HepG2 (cell line): ENCODE results near the gene TBC1D1. TPM values are rescaled to one million over a fixed set of nuclear protein-coding genes. Genes with fewer than 3 reads are reported as not detected.

Experiments
- CHD4 ChIP-seq: fragments of 200-600 bp; sonication (generic); IDR thresholded peaks from 2 replicates; pipeline ENCODE4 v1.7.0; 2017; ENCODE audit warnings: mild to moderate bottlenecking, low read length, borderline replicate concordance
- FIP1L1 ChIP-seq: fragments of 200-400 bp; formaldehyde crosslinking; IDR thresholded peaks from 2 replicates; pipeline ENCODE4 v1.6.1; 2018; ENCODE audit warnings: low read depth, mild to moderate bottlenecking, low read length, moderate library complexity, borderline replicate concordance; ENCODE audit not compliant: insufficient read depth
- GZF1 ChIP-seq: sonication (generic); formaldehyde crosslinking; IDR thresholded peaks from 2 replicates; pipeline ENCODE4 v1.5.1; 2020; ENCODE audit warnings: mild to moderate bottlenecking, missing genetic modification reagents
- U2AF2 ChIP-seq: fragments of 200-400 bp; formaldehyde crosslinking; IDR thresholded peaks from 2 replicates; pipeline ENCODE4 v1.6.1; 2017; ENCODE audit warnings: low read depth, mild to moderate bottlenecking, low read length
- ZBTB4 ChIP-seq: sonication (generic); formaldehyde crosslinking; IDR thresholded peaks from 2 replicates; pipeline ENCODE4 v1.4.0; 2020; ENCODE audit warnings: missing genetic modification reagents, mild to moderate bottlenecking, borderline replicate concordance
- ZNF101 ChIP-seq: sonication (generic); formaldehyde crosslinking; IDR thresholded peaks from 2 replicates; pipeline ENCODE4 v1.4.0; 2020; ENCODE audit warnings: mild to moderate bottlenecking, low read depth, missing genetic modification reagents, borderline replicate concordance
- ZNF354B ChIP-seq: sonication (generic); formaldehyde crosslinking; IDR thresholded peaks from 2 replicates; pipeline ENCODE4 v1.8.0; 2022; ENCODE audit warnings: mild to moderate bottlenecking, missing genetic modification reagents
- polyA plus RNA-seq, 8 experiments: library from polyadenylated mRNA; depleted of rRNA in 3 of 8; stranded (reverse) in 7 of 8; unstranded in 1 of 8; fragments of >200 nt; fragmentation: Illumina TruSeq in 4 of 8; extraction: Trizol in 4 of 8; gene quantifications; 2 replicates each; pipeline versions ENCODE4 v1.2.1 to v1.2.3, GENCODE V29; 2011 to 2016; ENCODE audit warnings: low read depth in 4 of 8, missing spikeins in 1 of 8, mixed read lengths in 1 of 8; ENCODE audit not compliant: insufficient read depth in 1 of 8
- total RNA-seq, 5 experiments: library from RNA; depleted of rRNA; stranded (reverse); fragments of >200 nt; fragmentation: Illumina TruSeq; extraction: Trizol; gene quantifications; 2 replicates each; pipeline ENCODE4 v1.2.3, GENCODE V29; 2016; ENCODE audit warnings: low read depth in 1 of 5
- TF ChIP-seq, protein P1 (sequence below), 2 experiments: sonication (generic) in 1 of 2; formaldehyde crosslinking in 1 of 2; IDR thresholded peaks; 2 replicates each; pipeline versions ENCODE4 v1.6.1 to v1.9.0; 2014 to 2022; ENCODE audit warnings: antibody characterized with exemption in 1 of 2, borderline replicate concordance in 1 of 2, inconsistent platforms in 1 of 2, low read depth in 1 of 2, missing genetic modification reagents in 1 of 2
- TF ChIP-seq, protein P2 (sequence below): fragments of 450-650 bp; IDR thresholded peaks from 2 replicates; pipeline ENCODE4 v1.6.1; 2017; ENCODE audit warnings: mild to moderate bottlenecking

The TBC1D1 gene
- total and polyA plus RNA-seq, 2 of the 13 experiments (the other 11 are each of a cell fraction or from before 2014, with no cell fraction given) = 37.3 to 62.8 TPM

GRCh38 chr4:37966044-37966443 is 75.2 kb downstream of the TBC1D1 start (continued):
- TF ChIP-seq, protein P1, sequence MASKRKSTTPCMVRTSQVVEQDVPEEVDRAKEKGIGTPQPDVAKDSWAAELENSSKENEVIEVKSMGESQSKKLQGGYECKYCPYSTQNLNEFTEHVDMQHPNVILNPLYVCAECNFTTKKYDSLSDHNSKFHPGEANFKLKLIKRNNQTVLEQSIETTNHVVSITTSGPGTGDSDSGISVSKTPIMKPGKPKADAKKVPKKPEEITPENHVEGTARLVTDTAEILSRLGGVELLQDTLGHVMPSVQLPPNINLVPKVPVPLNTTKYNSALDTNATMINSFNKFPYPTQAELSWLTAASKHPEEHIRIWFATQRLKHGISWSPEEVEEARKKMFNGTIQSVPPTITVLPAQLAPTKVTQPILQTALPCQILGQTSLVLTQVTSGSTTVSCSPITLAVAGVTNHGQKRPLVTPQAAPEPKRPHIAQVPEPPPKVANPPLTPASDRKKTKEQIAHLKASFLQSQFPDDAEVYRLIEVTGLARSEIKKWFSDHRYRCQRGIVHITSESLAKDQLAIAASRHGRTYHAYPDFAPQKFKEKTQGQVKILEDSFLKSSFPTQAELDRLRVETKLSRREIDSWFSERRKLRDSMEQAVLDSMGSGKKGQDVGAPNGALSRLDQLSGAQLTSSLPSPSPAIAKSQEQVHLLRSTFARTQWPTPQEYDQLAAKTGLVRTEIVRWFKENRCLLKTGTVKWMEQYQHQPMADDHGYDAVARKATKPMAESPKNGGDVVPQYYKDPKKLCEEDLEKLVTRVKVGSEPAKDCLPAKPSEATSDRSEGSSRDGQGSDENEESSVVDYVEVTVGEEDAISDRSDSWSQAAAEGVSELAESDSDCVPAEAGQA (IDR thresholded peaks at IDR 0.05; ENCODE audit: low read depth) = no peak
- TF ChIP-seq, protein P1 (CRISPR knock-in tag; IDR thresholded peaks at IDR 0.05; ENCODE audit: borderline replicate concordance) = no peak
- no peak for TF ChIP-seq ZBTB4 (CRISPR knock-in tag)
- TF ChIP-seq ZNF354B (CRISPR knock-in tag) = no peak
- TF ChIP-seq U2AF2 = no peak
- no peak for TF ChIP-seq ZNF101 (CRISPR knock-in tag)
- no peak for TF ChIP-seq FIP1L1
- TF ChIP-seq, protein P2, sequence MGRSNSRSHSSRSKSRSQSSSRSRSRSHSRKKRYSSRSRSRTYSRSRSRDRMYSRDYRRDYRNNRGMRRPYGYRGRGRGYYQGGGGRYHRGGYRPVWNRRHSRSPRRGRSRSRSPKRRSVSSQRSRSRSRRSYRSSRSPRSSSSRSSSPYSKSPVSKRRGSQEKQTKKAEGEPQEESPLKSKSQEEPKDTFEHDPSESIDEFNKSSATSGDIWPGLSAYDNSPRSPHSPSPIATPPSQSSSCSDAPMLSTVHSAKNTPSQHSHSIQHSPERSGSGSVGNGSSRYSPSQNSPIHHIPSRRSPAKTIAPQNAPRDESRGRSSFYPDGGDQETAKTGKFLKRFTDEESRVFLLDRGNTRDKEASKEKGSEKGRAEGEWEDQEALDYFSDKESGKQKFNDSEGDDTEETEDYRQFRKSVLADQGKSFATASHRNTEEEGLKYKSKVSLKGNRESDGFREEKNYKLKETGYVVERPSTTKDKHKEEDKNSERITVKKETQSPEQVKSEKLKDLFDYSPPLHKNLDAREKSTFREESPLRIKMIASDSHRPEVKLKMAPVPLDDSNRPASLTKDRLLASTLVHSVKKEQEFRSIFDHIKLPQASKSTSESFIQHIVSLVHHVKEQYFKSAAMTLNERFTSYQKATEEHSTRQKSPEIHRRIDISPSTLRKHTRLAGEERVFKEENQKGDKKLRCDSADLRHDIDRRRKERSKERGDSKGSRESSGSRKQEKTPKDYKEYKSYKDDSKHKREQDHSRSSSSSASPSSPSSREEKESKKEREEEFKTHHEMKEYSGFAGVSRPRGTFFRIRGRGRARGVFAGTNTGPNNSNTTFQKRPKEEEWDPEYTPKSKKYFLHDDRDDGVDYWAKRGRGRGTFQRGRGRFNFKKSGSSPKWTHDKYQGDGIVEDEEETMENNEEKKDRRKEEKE = no peak
- no peak for TF ChIP-seq CHD4
- TF ChIP-seq GZF1 (CRISPR knock-in tag) = no peak
